Heart left ventricle (tissue), 16 donors: ENCODE results near the gene CLRN3. TPM values are rescaled to one million over a fixed set of nuclear protein-coding genes. Genes with fewer than 3 reads are reported as not detected.
A peak's percentile ranks its signal among the peaks of the same experiment; 100 is the strongest.

Experiments
- ATAC-seq, 4 donors: fragments of 200-7000 bp; cut with Tn5 transposase; one replicate each; pipeline ENCODE4 v1.9.1; 2020 to 2022; ENCODE audit warnings: moderate library complexity in 4 of 4, mild to moderate bottlenecking in 3 of 4, moderate number of reproducible peaks in 1 of 4
- DNase-seq, 5 donors: peaks; one replicate each; pipeline ENCODE4 v3.0.0-alpha.2; 2020
- H3K27ac ChIP-seq, 12 donors: fragments of 200-600 bp; sonication (generic) in 4 of 12; one replicate each; pipeline versions ENCODE4 v1.5.0 to v1.8.0; 2016 to 2022; ENCODE audit warnings: mild to moderate bottlenecking in 2 of 12
- H3K27me3 ChIP-seq, 9 donors: fragments of 200-600 bp; sonication (generic) in 2 of 9; one replicate each; pipeline versions ENCODE4 v1.5.1 to v1.8.0; 2016 to 2022; ENCODE audit warnings: mild to moderate bottlenecking in 3 of 9
- H3K36me3 ChIP-seq, 9 donors: fragments of 200-600 bp; sonication (generic) in 2 of 9; one replicate each; pipeline versions ENCODE4 v1.5.0 to v1.8.0; 2018 to 2022; ENCODE audit warnings: mild to moderate bottlenecking in 2 of 9
- H3K4me1 ChIP-seq, 12 donors: fragments of 200-600 bp; sonication (generic) in 4 of 12; one replicate each; pipeline versions ENCODE4 v1.5.0 to v1.8.0; 2016 to 2022; ENCODE audit warnings: mild to moderate bottlenecking in 3 of 12
- H3K4me3 ChIP-seq, 12 donors: fragments of 200-600 bp; sonication (generic) in 4 of 12; one replicate each; pipeline versions ENCODE4 v1.5.0 to v1.8.0; 2017 to 2022; ENCODE audit warnings: mild to moderate bottlenecking in 9 of 12, moderate library complexity in 4 of 12
- H3K9me3 ChIP-seq, 12 donors: fragments of 200-600 bp; sonication (generic) in 4 of 12; one replicate each; pipeline versions ENCODE4 v1.5.0 to v1.8.0; 2016 to 2022; ENCODE audit warnings: mild to moderate bottlenecking in 1 of 12
- CTCF ChIP-seq, 12 donors: fragments of 200-600 bp; sonication (generic) in 4 of 12; IDR thresholded peaks; one replicate each; pipeline versions ENCODE4 v1.5.0 to v1.8.0; 2018 to 2022; ENCODE audit warnings: antibody characterized with exemption in 12 of 12, mild to moderate bottlenecking in 5 of 12
- POLR2A ChIP-seq, 2 donors: fragments of 450-650 bp; IDR thresholded peaks; one replicate each; pipeline ENCODE4 v1.6.1; 2017; ENCODE audit warnings: antibody characterized with exemption in 2 of 2, mild to moderate bottlenecking in 2 of 2, moderate library complexity in 2 of 2
- WGBS, 4 donors: extraction: QIAGEN DNeasy Blood & Tissue Kit in 2 of 4; methylation state at CpG; one replicate each; pipeline versions ENCODE4 v1.1.5 to v1.1.7; 2013 to 2018; 5-methylcytosine and 5-hydroxymethylcytosine counted together
- intact Hi-C, 10 donors: fragments of 100-400 bp; cut with DNase I; formaldehyde crosslinking; loops; one replicate each; pipeline versions ENCODE4 v1.11.1 to v1.14.2; 2022
- polyA plus RNA-seq, 2 donors: library from polyadenylated mRNA; stranded (reverse); fragments of 200-250 nt; gene quantifications; one replicate each; pipeline ENCODE4 v1.2.3, GENCODE V29; 2013
- total RNA-seq, 9 donors: library from RNA; depleted of rRNA in 2 of 9; stranded (reverse); fragments of >200 nt in 2 of 9; fragmentation: NEBNext Ultra II Directional in 3 of 9; extraction: Animal tissue kit (Norgen Biotek cat#: 25700) in 3 of 9; gene quantifications; one replicate each; pipeline versions ENCODE4 v1.1.0 to v1.2.4, GENCODE V29; 2016 to 2023
- donor health status: ischemic (EF 13 %, LVEDD 7.1; RV severe dilation, severe dysfunction).
- donor health status: healthy with polysubstance abuse.
- donor health status: DM: no; HTN: yes; CAD: no.
- donor health status: DM: no; HTN: no; CAD: no.
- donor health status: ischemic (EF 25% LVEDD 6.9; RV normal size, moderate dysfunction).
- donor health status: ischemic (EF 25% LVEDD 5.7; RV mildly dilated, moderate dysfunction).
- donor health status: healthy.
- donor health status: DM: yes; HTN: yes; CAD: no.
- donor health status: ischemic (EF 35%, LVEDD 5.7; RV mildly dilated, moderate dysfunction).
- donor health status: nonischemic (EF 11% LVEDD 7.7; RV severe dilation, severe dysfunction).
- donor health status: DM: yes; HTN: yes; CAD: no.
- donor health status: PGD.
- donor health status: ischemic (EF 29% LVEDD 5.4; RV normal size, mild dysfunction).
- donor health status: nonischemic (EF 23%, LVEDD 6.1; RV moderate dilation, normal function).

Gene CLRN3
- total and polyA plus RNA-seq, 11 donors = 0.35 TPM; not detected in 10

GRCh38 chr10:127910464-127910770 lies 17.7 kb upstream of the CLRN3 start:
- ATAC-seq (no peak), DNase-seq (no peak)
- Histone ChIP-seq H3K27me3 (no peaks in the 10 kb centered on the region), H3K4me1 (peaks cover 0 to 74% (median 54%) of the 10 kb centered on the region in 12 donors), H3K9me3 (no peaks in the 10 kb centered on the region), H3K4me3 (no peak overlapping the region), H3K36me3 (no peaks in the 10 kb centered on the region), H3K27ac (peak overlapping the region in 4 of 12 donors; percentile 12 to 92 (median 84))
- WGBS, 4 donors = 90 to 98% (median 95%) methylated on average over 2 of the region's 2 CpGs
- no peak for TF ChIP-seq CTCF (IDR thresholded peaks at IDR 0.05)
- TF ChIP-seq POLR2A (IDR thresholded peaks at IDR 0.05) = no peak
- intact Hi-C loops = loop anchor here in 3 of 10 donors (2.0 to 5.0 kb wide), 2 partner anchors 57 to 92 kb away; no protein-coding TSS in a partner anchor

GRCh38 chr10:127909716-127910463 lies 17.1 kb upstream of the CLRN3 start:
- Histone ChIP-seq H3K27ac (peak overlapping the region in 6 of 12 donors; percentile 12 to 92 (median 62)), H3K9me3 (no peaks in the 10 kb centered on the region), H3K27me3 (no peaks in the 10 kb centered on the region), H3K4me3 (no peak overlapping the region), H3K36me3 (no peaks in the 10 kb centered on the region), H3K4me1 (peaks cover 0 to 74% (median 52%) of the 10 kb centered on the region in 12 donors)
- WGBS, 4 donors = 78 to 94% (median 86%) methylated on average over 7 of the region's 7 CpGs
- peak in 1 of 5 donors; percentile 30 for DNase-seq
- no peak for ATAC-seq
- intact Hi-C loops = loop anchor here in 7 of 10 donors (2.0 to 10.0 kb wide), 8 partner anchors 57 to 245 kb away; no protein-coding TSS in a partner anchor
- TF ChIP-seq POLR2A (IDR thresholded peaks at IDR 0.05) (no peak), CTCF (IDR thresholded peaks at IDR 0.05) (no peak)

DNA sequence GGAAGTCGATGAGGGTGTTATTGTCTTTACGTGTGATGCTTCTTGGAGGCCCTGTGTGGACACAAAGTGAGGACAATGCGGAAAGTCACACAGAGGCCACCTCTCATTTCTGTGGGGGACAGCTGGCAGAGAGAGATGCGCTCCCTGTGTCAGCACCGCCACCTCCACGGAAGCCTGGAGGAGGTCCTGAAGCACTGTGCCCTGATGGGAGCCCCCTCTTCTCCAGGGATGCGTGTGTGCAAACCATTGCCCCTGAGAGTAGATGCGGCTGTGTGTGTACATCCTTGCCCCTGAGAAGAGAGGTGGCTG lies 16.2 kb upstream of the CLRN3 start:
- 87 to 92% (median 88%) methylated on average over 7 to 8 of the region's 8 CpGs for WGBS, 4 donors

GRCh38 chr10:127908106-127908958 lies 15.6 kb upstream of the CLRN3 start:
- Histone ChIP-seq H3K27me3 (no peaks in the 10 kb centered on the region), H3K27ac (peak overlapping the region in 11 of 12 donors; percentile 85 to 98 (median 92)), H3K36me3 (no peaks in the 10 kb centered on the region), H3K9me3 (no peaks in the 10 kb centered on the region), H3K4me1 (peaks cover 0 to 61% (median 42%) of the 10 kb centered on the region in 12 donors), H3K4me3 (peak overlapping the region; percentile 58 to 92 (median 76))
- intact Hi-C loops = loop anchor here in 6 of 10 donors (2.0 to 10.0 kb wide), 6 partner anchors 102 to 246 kb away; no protein-coding TSS in a partner anchor
- WGBS, 4 donors = 54 to 68% (median 59%) methylated on average over 10 to 13 of the region's 13 CpGs
- DNase-seq (peak in 3 of 5 donors; percentile 57 to 86 (median 72)), ATAC-seq (peak in 3 of 4 donors; percentile 18 to 76 (median 62))
- no peak for TF ChIP-seq POLR2A (IDR thresholded peaks at IDR 0.05)

More for the DNA sequence above, 16.2 kb upstream of the CLRN3 start:
- no peaks in the 10 kb centered on the region for H3K36me3 ChIP-seq
- H3K9me3 ChIP-seq = no peaks in the 10 kb centered on the region
- H3K27ac ChIP-seq = peak overlapping the region in 7 of 12 donors; percentile 60 to 98 (median 89)
- DNase-seq (peak in 1 of 5 donors; percentile 33), ATAC-seq (no peak)
- no peak for TF ChIP-seq POLR2A (IDR thresholded peaks at IDR 0.05)
- no peaks in the 10 kb centered on the region for H3K27me3 ChIP-seq
- intact Hi-C loops = loop anchor here in 6 of 10 donors (2.0 to 10.0 kb wide), 6 partner anchors 102 to 246 kb away; no protein-coding TSS in a partner anchor
- peaks cover 0 to 67% (median 45%) of the 10 kb centered on the region in 12 donors for H3K4me1 ChIP-seq
- H3K4me3 ChIP-seq = peak overlapping the region in 1 of 12 donors; percentile 79
